ENCODE measurements around the gene NSMCE1.

NSMCE1 gene

GRCh38 chr16:27268376-27269299 is at the start of gene NSMCE1:
Gene NSMCE1 (minus strand): TSS chr16:27268772. CDS start chr16:27257570, 11,202 bp downstream.
- FAIRE-seq = peak; percentile 16

GRCh38 chr16:27317738-27318391 is 49.3 kb upstream of the NSMCE1 start:
- FAIRE-seq = no peak
- DNase-seq (ENCODE audit: insufficient read length, low spot score) = no peak

More at GRCh38 chr16:27268376-27269299, at the start of gene NSMCE1:
- peak; percentile 91 for DNase-seq (ENCODE audit: insufficient read length, low spot score)

- DNase-seq (ENCODE audit: insufficient read length, low spot score) (no peak), FAIRE-seq (no peak)
Measured at GRCh38 chr16:27317320-27317719, 48.7 kb upstream of the NSMCE1 start.

- no peak for DNase-seq (ENCODE audit: insufficient read length, low spot score)
- no peak for FAIRE-seq
Measured at GRCh38 chr16:27316038-27316680, 47.6 kb upstream of the NSMCE1 start.

- FAIRE-seq (no peak), DNase-seq (ENCODE audit: insufficient read length, low spot score) (peak; percentile 42)
Measured at GRCh38 chr16:27315333-27316037, 46.9 kb upstream of the NSMCE1 start.

- DNase-seq (ENCODE audit: insufficient read length, low spot score) = no peak
- FAIRE-seq = no peak
Measured at GRCh38 chr16:27314986-27315332, 46.4 kb upstream of the NSMCE1 start.

- FAIRE-seq (no peak), DNase-seq (ENCODE audit: insufficient read length, low spot score) (peak; percentile 61)
Measured at GRCh38 chr16:27314161-27314723, 45.7 kb upstream of the NSMCE1 start.

GRCh38 chr16:27313422-27314160 is 45.0 kb upstream of the NSMCE1 start, which contains the start of gene IL4R:
Gene IL4R (plus strand): TSS chr16:27313974. CDS start chr16:27340204, 26,230 bp downstream.
- FAIRE-seq = no peak
- peak; percentile 37 for DNase-seq (ENCODE audit: insufficient read length, low spot score)

- DNase-seq (ENCODE audit: insufficient read length, low spot score) (no peak), FAIRE-seq (no peak)
Measured at GRCh38 chr16:27312580-27313421, 44.2 kb upstream of the NSMCE1 start.

- FAIRE-seq (no peak), DNase-seq (ENCODE audit: insufficient read length, low spot score) (no peak)
Measured at GRCh38 chr16:27311897-27312303, 43.3 kb upstream of the NSMCE1 start.

GRCh38 chr16:27311448-27311830 is 42.9 kb upstream of the NSMCE1 start:
- FAIRE-seq (no peak), DNase-seq (ENCODE audit: insufficient read length, low spot score) (no peak)

GRCh38 chr16:27310576-27311447 is 42.2 kb upstream of the NSMCE1 start:
- FAIRE-seq = no peak
- no peak for DNase-seq (ENCODE audit: insufficient read length, low spot score)

GRCh38 chr16:27308792-27309191 is 40.2 kb upstream of the NSMCE1 start:
- no peak for FAIRE-seq
- no peak for DNase-seq (ENCODE audit: insufficient read length, low spot score)

- DNase-seq (ENCODE audit: insufficient read length, low spot score) = no peak
- peak; percentile 97 for FAIRE-seq
Measured at GRCh38 chr16:27305839-27306442, 37.4 kb upstream of the NSMCE1 start.

GRCh38 chr16:27304881-27305745 is 36.5 kb upstream of the NSMCE1 start:
- FAIRE-seq (no peak), DNase-seq (ENCODE audit: insufficient read length, low spot score) (no peak)

GRCh38 chr16:27304102-27304501 is 35.5 kb upstream of the NSMCE1 start:
- FAIRE-seq (no peak), DNase-seq (ENCODE audit: insufficient read length, low spot score) (no peak)
